ENCODE results near the gene DPP6. TPM values are rescaled to one million over a fixed set of nuclear protein-coding genes. Genes with fewer than 3 reads are reported as not detected.

Gene DPP6
- total RNA-seq, 1 donor from 2014 or later = 2.2 TPM

DNA sequence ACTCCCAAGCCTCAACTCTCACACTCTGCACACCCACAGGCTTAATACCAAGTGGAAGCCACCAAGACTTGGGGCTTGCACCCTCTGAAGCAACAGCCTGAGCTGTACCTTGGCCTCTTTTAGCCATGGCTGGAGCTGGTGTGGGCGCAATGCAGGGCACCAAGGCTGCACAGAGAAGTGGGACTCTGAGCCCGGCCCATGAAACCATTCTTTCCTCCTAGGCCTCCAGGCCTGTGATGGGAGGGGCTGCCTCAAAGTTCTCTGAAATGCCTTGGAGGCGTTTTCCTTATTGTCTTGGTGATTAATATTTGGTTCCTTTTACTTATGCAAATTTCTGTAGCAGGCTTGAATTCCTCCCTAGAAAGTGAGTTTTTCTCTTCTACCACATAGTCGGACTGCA, 674.2 kb downstream of the DPP6 start:
- Mint-ChIP-seq H3K27me3 (ENCODE audit: low read depth) (no peaks in the 10 kb centered on the region), H3K36me3 (ENCODE audit: low read depth) (peaks cover 8% of the 10 kb centered on the region), H3K27ac (ENCODE audit: unreplicated experiment) (no peak overlapping the region), H3K9me3 (peaks cover 18% of the 10 kb centered on the region), H3K4me3 (no peak overlapping the region), H3K4me1 (no peaks in the 10 kb centered on the region)
- TF ChIP-seq, protein P1, sequence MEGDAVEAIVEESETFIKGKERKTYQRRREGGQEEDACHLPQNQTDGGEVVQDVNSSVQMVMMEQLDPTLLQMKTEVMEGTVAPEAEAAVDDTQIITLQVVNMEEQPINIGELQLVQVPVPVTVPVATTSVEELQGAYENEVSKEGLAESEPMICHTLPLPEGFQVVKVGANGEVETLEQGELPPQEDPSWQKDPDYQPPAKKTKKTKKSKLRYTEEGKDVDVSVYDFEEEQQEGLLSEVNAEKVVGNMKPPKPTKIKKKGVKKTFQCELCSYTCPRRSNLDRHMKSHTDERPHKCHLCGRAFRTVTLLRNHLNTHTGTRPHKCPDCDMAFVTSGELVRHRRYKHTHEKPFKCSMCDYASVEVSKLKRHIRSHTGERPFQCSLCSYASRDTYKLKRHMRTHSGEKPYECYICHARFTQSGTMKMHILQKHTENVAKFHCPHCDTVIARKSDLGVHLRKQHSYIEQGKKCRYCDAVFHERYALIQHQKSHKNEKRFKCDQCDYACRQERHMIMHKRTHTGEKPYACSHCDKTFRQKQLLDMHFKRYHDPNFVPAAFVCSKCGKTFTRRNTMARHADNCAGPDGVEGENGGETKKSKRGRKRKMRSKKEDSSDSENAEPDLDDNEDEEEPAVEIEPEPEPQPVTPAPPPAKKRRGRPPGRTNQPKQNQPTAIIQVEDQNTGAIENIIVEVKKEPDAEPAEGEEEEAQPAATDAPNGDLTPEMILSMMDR (conservative IDR thresholded peaks at IDR 0.05) = no peak
- no peak for DNase-seq (ENCODE audit: low read depth, low spot score)

DNA sequence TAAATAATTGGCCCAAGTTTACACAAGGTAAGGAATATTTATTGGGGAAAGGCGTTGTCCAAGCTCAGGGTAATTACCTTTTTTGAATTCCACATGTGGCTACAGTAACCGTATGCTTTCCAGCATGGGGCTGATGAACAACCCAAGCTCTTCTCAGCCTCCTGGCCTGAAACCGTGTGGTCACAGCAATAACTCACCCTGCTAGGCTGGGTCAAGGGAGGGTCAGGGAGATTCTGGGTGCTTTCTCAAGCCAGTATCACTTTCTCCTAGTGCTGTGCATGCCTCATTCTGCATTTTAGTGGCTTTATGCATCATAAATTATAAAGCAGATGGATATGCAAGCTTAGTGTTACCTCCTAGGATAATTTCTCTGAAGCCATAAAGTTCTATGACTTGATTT, 676.9 kb downstream of the DPP6 start:
- no peak overlapping the region for H3K4me3 Mint-ChIP-seq
- TF ChIP-seq, protein P1 (conservative IDR thresholded peaks at IDR 0.05) = no peak
- no peak for DNase-seq (ENCODE audit: low read depth, low spot score)
- peaks cover 8% of the 10 kb centered on the region for H3K36me3 Mint-ChIP-seq (ENCODE audit: low read depth)
- no peaks in the 10 kb centered on the region for H3K4me1 Mint-ChIP-seq
- peaks cover 24% of the 10 kb centered on the region for H3K9me3 Mint-ChIP-seq
- no peak overlapping the region for H3K27ac Mint-ChIP-seq (ENCODE audit: unreplicated experiment)
- no peaks in the 10 kb centered on the region for H3K27me3 Mint-ChIP-seq (ENCODE audit: low read depth)

DNA sequence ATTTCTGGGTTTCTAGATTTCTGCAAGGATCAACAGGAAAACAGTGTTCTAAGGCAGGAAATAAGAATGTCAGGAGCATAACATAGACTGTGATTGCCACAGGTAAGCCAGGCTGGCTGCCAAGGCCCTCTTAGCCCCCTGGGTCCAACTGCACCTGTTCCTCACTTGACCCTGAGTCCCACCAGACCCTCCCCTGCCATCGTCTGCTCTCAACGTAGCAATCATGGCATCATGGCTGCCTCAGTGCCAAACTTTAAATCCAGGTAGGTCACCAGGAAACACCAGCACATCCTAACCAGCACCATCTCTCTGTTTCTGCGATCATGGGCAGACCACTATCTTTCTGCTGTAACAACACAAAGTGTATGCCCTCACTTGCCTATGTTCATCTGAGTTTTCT, 683.6 kb downstream of the DPP6 start:
- Mint-ChIP-seq H3K4me3 (no peak overlapping the region), H3K4me1 (no peaks in the 10 kb centered on the region), H3K36me3 (ENCODE audit: low read depth) (no peaks in the 10 kb centered on the region), H3K27ac (ENCODE audit: unreplicated experiment) (no peak overlapping the region), H3K9me3 (peaks cover 6% of the 10 kb centered on the region), H3K27me3 (ENCODE audit: low read depth) (peaks cover 10% of the 10 kb centered on the region)
- TF ChIP-seq, protein P1 (conservative IDR thresholded peaks at IDR 0.05) = no peak
- DNase-seq (ENCODE audit: low read depth, low spot score) = no peak

DNA sequence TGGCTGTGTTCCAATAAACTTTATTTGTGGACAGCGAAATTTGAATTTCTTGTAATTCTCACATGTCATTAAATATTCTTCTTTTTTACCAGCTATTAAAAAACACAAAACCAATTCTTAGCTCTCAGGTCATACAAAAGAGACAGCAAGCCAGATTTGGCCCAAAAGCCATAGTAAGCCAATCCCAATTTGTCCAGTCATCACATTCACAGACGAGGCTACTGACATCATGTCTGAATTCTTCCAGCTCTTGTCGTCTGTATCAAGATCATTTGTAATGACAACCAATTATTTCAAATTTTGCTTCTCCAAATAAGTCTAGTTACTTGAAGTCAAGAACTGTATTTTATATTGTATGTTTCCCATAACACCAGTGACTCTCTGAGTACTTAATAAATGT, 684.2 kb downstream of the DPP6 start:
- TF ChIP-seq, protein P1 (conservative IDR thresholded peaks at IDR 0.05) = no peak
- no peak overlapping the region for H3K27ac Mint-ChIP-seq (ENCODE audit: unreplicated experiment)
- H3K4me1 Mint-ChIP-seq = no peaks in the 10 kb centered on the region
- no peaks in the 10 kb centered on the region for H3K36me3 Mint-ChIP-seq (ENCODE audit: low read depth)
- no peak for DNase-seq (ENCODE audit: low read depth, low spot score)
- peaks cover 10% of the 10 kb centered on the region for H3K27me3 Mint-ChIP-seq (ENCODE audit: low read depth)
- peaks cover 6% of the 10 kb centered on the region for H3K9me3 Mint-ChIP-seq
- no peak overlapping the region for H3K4me3 Mint-ChIP-seq

GRCh38 chr7:154738216-154738615, 686.0 kb downstream of the DPP6 start:
- peaks cover 3% of the 10 kb centered on the region for H3K9me3 Mint-ChIP-seq
- DNase-seq (ENCODE audit: low read depth, low spot score) = no peak
- H3K27me3 Mint-ChIP-seq (ENCODE audit: low read depth) = peaks cover 21% of the 10 kb centered on the region
- no peak overlapping the region for H3K4me3 Mint-ChIP-seq
- no peak overlapping the region for H3K27ac Mint-ChIP-seq (ENCODE audit: unreplicated experiment)
- TF ChIP-seq, protein P1 (conservative IDR thresholded peaks at IDR 0.05) = no peak
- H3K36me3 Mint-ChIP-seq (ENCODE audit: low read depth) = no peaks in the 10 kb centered on the region
- no peaks in the 10 kb centered on the region for H3K4me1 Mint-ChIP-seq

DNA sequence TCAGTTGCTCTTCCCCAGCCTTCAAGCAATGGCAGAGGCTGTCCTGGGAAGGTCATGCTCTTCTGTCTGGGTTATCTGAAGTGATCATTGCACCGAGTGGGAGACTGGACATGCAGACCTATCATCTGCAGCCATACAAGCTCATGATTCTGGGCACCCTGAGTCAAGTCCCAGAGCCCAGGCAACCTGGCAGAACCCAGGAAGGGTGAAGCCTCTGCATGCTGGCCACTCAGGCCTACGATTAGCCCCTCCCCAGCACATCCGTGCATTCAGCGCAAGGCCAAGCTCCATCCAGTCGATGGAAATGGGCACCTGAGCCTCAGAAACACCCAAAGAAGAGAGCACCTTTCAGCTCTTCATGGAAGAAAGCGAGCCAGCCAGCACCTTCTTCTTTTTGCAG, 688.9 kb downstream of the DPP6 start:
- no peaks in the 10 kb centered on the region for H3K4me1 Mint-ChIP-seq
- TF ChIP-seq, protein P1 (conservative IDR thresholded peaks at IDR 0.05) = no peak
- no peaks in the 10 kb centered on the region for H3K36me3 Mint-ChIP-seq (ENCODE audit: low read depth)
- H3K4me3 Mint-ChIP-seq = no peak overlapping the region
- DNase-seq (ENCODE audit: low read depth, low spot score) = no peak
- peaks cover 41% of the 10 kb centered on the region for H3K27me3 Mint-ChIP-seq (ENCODE audit: low read depth)
- no peaks in the 10 kb centered on the region for H3K9me3 Mint-ChIP-seq
- H3K27ac Mint-ChIP-seq (ENCODE audit: unreplicated experiment) = no peak overlapping the region
